A549 (cell line): ENCODE results near the gene TMEM248.

Experiments used
- BHLHE40 ChIP-seq: IDR thresholded peaks from 2 replicates; pipeline ENCODE4 v1.6.1; 2012; ENCODE audit warnings: low read depth, low read length, inconsistent platforms
- FOSL2 ChIP-seq, 2 experiments: fragments of 450-650 bp in 1 of 2; fragments of >200 bp in 1 of 2; sonication (Bioruptor Twin) in 1 of 2; formaldehyde crosslinking; IDR thresholded peaks; 2 replicates each; pipeline versions ENCODE4 v1.5.0 to v1.6.1; 2016 to 2020; ENCODE audit warnings: mild to moderate bottlenecking in 1 of 2, moderate library complexity in 1 of 2
- JUNB ChIP-seq: fragments of >200 bp; sonication (Bioruptor Twin); formaldehyde crosslinking; IDR thresholded peaks from 2 replicates; pipeline ENCODE4 v1.6.1; 2016
- KDM5A ChIP-seq: fragments of 200-600 bp; sonication (generic); IDR thresholded peaks from 2 replicates; pipeline ENCODE4 v1.6.1; 2016; ENCODE audit warnings: antibody characterized with exemption, mild to moderate bottlenecking
- RAD21 ChIP-seq, 2 experiments: fragments of >200 bp in 1 of 2; sonication (Bioruptor Twin) in 1 of 2; formaldehyde crosslinking in 1 of 2; IDR thresholded peaks in 1 of 2; conservative IDR thresholded peaks in 1 of 2; 2 replicates in 1 of 2; 3 replicates in 1 of 2; pipeline ENCODE4 v1.6.1; 2012 to 2018; ENCODE audit warnings: inconsistent platforms in 1 of 2
- RARB ChIP-seq: fragments of 250-450 bp; sonication (Bioruptor Pico); IDR thresholded peaks from 2 replicates; pipeline ENCODE4 v1.8.0; 2021; ENCODE audit warnings: mild to moderate bottlenecking, moderate library complexity
- RNF2 ChIP-seq: fragments of 200-600 bp; sonication (generic); IDR thresholded peaks from 2 replicates; pipeline ENCODE4 v1.6.1; 2016; ENCODE audit warnings: low read depth, mild to moderate bottlenecking, antibody characterized with exemption, moderate library complexity, borderline replicate concordance
- SMC3 ChIP-seq: fragments of >200 bp; sonication (Bioruptor Twin); formaldehyde crosslinking; IDR thresholded peaks from 3 replicates; pipeline ENCODE4 v1.6.1; 2018; ENCODE audit warnings: inconsistent platforms
- TP53 ChIP-seq: fragments of 250-450 bp; sonication (Bioruptor Pico); IDR thresholded peaks from 2 replicates; pipeline ENCODE4 v1.5.0; 2021; ENCODE audit warnings: mild to moderate bottlenecking, moderate library complexity
- ZNF302 ChIP-seq: fragments of 250-450 bp; sonication (Bioruptor Pico); IDR thresholded peaks from 2 replicates; pipeline ENCODE4 v1.9.0; 2021; ENCODE audit warnings: inconsistent platforms, mild to moderate bottlenecking, moderate library complexity
- TF ChIP-seq, protein P1 (sequence below): fragments of >200 bp; sonication (Bioruptor Twin); formaldehyde crosslinking; IDR thresholded peaks from 3 replicates; pipeline ENCODE4 v1.5.1; 2016
- TF ChIP-seq, protein P2 (sequence below): fragments of 450-650 bp; IDR thresholded peaks from 2 replicates; pipeline ENCODE4 v1.6.1; 2014; ENCODE audit warnings: antibody characterized with exemption
- TF ChIP-seq, protein P3 (sequence below): fragments of 150-350 bp; IDR thresholded peaks from 2 replicates; pipeline ENCODE4 v1.6.1; 2014; ENCODE audit warnings: low read depth, mild to moderate bottlenecking, low read length

DNA sequence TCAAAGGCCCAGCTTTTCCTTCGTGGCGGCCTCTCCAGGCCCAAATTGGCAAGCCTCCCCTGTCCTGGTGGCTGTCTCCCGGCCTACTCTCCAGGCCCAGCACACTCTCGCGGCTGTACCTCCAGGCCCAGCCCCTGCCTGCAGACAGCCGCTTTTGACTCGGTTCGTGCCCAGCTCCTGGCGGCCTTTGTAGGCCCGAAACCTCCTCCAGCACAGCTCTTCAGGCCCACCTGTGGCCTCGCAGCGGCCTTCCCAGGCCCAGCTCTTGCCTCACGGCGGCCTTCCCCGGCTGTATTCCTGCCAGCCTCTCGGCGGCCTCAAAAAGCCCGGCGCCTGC is 18.2 kb upstream of the TMEM248 start:
- TF ChIP-seq FOSL2 (IDR thresholded peaks at IDR 0.05) (no peak), FOSL2 (CRISPR knock-in tag; IDR thresholded peaks at IDR 0.05) (no peak), JUNB (no peak), RAD21 (conservative IDR thresholded peaks at IDR 0.05 in 1 of 2, IDR thresholded peaks at IDR 0.05 in 1 of 2) (no peak), TP53 (CRISPR knock-in tag) (no peak), RNF2 (no peak), BHLHE40 (no peak), RARB (CRISPR knock-in tag) (no peak), SMC3 (no peak), ZNF302 (no peak), KDM5A (no peak)
- TF ChIP-seq, protein P1, sequence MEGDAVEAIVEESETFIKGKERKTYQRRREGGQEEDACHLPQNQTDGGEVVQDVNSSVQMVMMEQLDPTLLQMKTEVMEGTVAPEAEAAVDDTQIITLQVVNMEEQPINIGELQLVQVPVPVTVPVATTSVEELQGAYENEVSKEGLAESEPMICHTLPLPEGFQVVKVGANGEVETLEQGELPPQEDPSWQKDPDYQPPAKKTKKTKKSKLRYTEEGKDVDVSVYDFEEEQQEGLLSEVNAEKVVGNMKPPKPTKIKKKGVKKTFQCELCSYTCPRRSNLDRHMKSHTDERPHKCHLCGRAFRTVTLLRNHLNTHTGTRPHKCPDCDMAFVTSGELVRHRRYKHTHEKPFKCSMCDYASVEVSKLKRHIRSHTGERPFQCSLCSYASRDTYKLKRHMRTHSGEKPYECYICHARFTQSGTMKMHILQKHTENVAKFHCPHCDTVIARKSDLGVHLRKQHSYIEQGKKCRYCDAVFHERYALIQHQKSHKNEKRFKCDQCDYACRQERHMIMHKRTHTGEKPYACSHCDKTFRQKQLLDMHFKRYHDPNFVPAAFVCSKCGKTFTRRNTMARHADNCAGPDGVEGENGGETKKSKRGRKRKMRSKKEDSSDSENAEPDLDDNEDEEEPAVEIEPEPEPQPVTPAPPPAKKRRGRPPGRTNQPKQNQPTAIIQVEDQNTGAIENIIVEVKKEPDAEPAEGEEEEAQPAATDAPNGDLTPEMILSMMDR, result no peak
- TF ChIP-seq, protein P2, sequence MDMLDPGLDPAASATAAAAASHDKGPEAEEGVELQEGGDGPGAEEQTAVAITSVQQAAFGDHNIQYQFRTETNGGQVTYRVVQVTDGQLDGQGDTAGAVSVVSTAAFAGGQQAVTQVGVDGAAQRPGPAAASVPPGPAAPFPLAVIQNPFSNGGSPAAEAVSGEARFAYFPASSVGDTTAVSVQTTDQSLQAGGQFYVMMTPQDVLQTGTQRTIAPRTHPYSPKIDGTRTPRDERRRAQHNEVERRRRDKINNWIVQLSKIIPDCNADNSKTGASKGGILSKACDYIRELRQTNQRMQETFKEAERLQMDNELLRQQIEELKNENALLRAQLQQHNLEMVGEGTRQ, result no peak
- TF ChIP-seq, protein P3, sequence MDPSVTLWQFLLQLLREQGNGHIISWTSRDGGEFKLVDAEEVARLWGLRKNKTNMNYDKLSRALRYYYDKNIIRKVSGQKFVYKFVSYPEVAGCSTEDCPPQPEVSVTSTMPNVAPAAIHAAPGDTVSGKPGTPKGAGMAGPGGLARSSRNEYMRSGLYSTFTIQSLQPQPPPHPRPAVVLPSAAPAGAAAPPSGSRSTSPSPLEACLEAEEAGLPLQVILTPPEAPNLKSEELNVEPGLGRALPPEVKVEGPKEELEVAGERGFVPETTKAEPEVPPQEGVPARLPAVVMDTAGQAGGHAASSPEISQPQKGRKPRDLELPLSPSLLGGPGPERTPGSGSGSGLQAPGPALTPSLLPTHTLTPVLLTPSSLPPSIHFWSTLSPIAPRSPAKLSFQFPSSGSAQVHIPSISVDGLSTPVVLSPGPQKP, result no peak
